Ishikawa (cell line): ENCODE results near the gene ZNF525.

Experiments
- EGR1 ChIP-seq: IDR thresholded peaks from 2 replicates; pipeline ENCODE4 v1.6.1; 2012
- EP300 ChIP-seq: IDR thresholded peaks from 2 replicates; pipeline ENCODE4 v1.6.1; 2012; ENCODE audit warnings: borderline replicate concordance
- FOXM1 ChIP-seq: IDR thresholded peaks from 2 replicates; pipeline ENCODE4 v1.6.1; 2012; ENCODE audit warnings: low read depth, borderline replicate concordance
- NFIC ChIP-seq: IDR thresholded peaks from 2 replicates; pipeline ENCODE4 v1.6.1; 2012
- TAF1 ChIP-seq: IDR thresholded peaks from 2 replicates; pipeline ENCODE4 v1.6.1; 2012; ENCODE audit warnings: low read depth, mild to moderate bottlenecking
- TF ChIP-seq, protein P1 (sequence below): IDR thresholded peaks from 2 replicates; pipeline ENCODE4 v1.6.1; 2012

GRCh38 chr19:53396525-53396868 is 31.0 kb downstream of the ZNF525 start:
- no peak for TF ChIP-seq EGR1
- no peak for TF ChIP-seq EP300
- TF ChIP-seq, protein P1, sequence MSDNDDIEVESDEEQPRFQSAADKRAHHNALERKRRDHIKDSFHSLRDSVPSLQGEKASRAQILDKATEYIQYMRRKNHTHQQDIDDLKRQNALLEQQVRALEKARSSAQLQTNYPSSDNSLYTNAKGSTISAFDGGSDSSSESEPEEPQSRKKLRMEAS, result no peak
- no peak for TF ChIP-seq NFIC
- TF ChIP-seq TAF1, result no peak
- TF ChIP-seq FOXM1, result no peak
